ENCODE measurements around the gene CRX.

- TF ChIP-seq CTCF (conservative IDR thresholded peaks at IDR 0.05; ENCODE audit: low read depth, low read length), result no peak
- TF ChIP-seq POLR2A (IDR thresholded peaks at IDR 0.05; ENCODE audit: low read depth, low read length), result no peak
- no peak for TF ChIP-seq NFE2L2 (IDR thresholded peaks at IDR 0.05; ENCODE audit: low read depth, low read length)
- no peak for TF ChIP-seq RCOR1 (IDR thresholded peaks at IDR 0.05; ENCODE audit: insufficient replicate concordance, low read length)
- TF ChIP-seq USF2 (IDR thresholded peaks at IDR 0.05; ENCODE audit: low read depth, low read length), result no peak
- TF ChIP-seq BHLHE40 (IDR thresholded peaks at IDR 0.05; ENCODE audit: low read depth, low read length), result no peak
- TF ChIP-seq MXI1 (IDR thresholded peaks at IDR 0.05; ENCODE audit: borderline replicate concordance, low read depth, low read length), result no peak
- TF ChIP-seq RFX5 (IDR thresholded peaks at IDR 0.05; ENCODE audit: low read depth, low read length), result no peak
- no peak for TF ChIP-seq RAD21 (IDR thresholded peaks at IDR 0.05; ENCODE audit: low read length)
- no peak for TF ChIP-seq SMC3 (IDR thresholded peaks at IDR 0.05; ENCODE audit: low read depth, low read length)
- TF ChIP-seq CEBPB (IDR thresholded peaks at IDR 0.05; ENCODE audit: low read depth, low read length), result no peak
- no peak for TF ChIP-seq MAFK (IDR thresholded peaks at IDR 0.05; ENCODE audit: low read depth, low read length)
- TF ChIP-seq CHD1 (IDR thresholded peaks at IDR 0.05; ENCODE audit: low read depth, low read length), result no peak
Measured at GRCh38 chr19:47819858-47820257, 1.9 kb upstream of the CRX start.
